ENCODE results near the gene ELN. TPM values are rescaled to one million over a fixed set of nuclear protein-coding genes. Genes with fewer than 3 reads are reported as not detected.

ELN gene
- total and polyA plus RNA-seq, 2 donors (not counting 3 experiments of a cell fraction or from before 2014, with no cell fraction given) = 1.7 to 2.6 TPM

DNA sequence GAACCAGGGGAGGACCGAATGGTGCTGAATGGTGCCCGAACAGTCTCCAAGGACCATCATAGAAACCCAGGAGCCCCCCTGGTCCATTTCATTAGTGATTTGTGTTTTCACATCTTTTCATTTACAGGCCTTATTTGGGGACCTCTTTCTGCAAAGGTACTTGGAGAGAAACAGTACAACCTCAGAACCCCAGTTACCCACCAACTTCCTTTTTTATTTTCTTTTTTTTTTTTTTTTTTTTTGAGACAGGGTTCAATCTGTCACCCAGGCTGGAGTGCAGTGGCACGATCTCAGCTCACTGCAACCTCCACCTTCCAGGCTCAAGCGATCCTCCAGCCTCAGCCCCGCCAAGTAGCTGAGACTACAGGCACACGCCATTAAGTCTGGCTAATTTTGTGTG is 13.0 kb upstream of the ELN start:
- Histone ChIP-seq H2AFZ (ENCODE audit: low read depth, low read length) (no peak overlapping the region), H3K27ac (ENCODE audit: insufficient read depth, low read depth, low read length) (no peak overlapping the region), H3K9ac (replicated peaks; ENCODE audit: extremely low read depth, insufficient read depth, low read length) (no peak overlapping the region), H3K4me3 (replicated peaks in 1 of 3; ENCODE audit: insufficient read depth in 1 of 3, low read depth in 1 of 3, low read length in 3 of 3) (no peak overlapping the region), H3K4me2 (ENCODE audit: insufficient read depth, low read length) (no peak overlapping the region), H3K9me1 (replicated peaks; ENCODE audit: control insufficient read depth, extremely low read depth, insufficient read depth, low read length) (no peaks in the 10 kb centered on the region), H3K9me3 (replicated peaks; ENCODE audit: control insufficient read depth, insufficient read depth, low read length) (no peaks in the 10 kb centered on the region), H3K36me3 (ENCODE audit: control insufficient read depth in 2 of 2, extremely low read depth in 1 of 2, insufficient read depth in 2 of 2, low read length in 2 of 2) (no peaks in the 10 kb centered on the region), H3K4me1 (ENCODE audit: control insufficient read depth, extremely low read depth, insufficient read depth, low read length) (no peaks in the 10 kb centered on the region), H4K20me1 (replicated peaks; ENCODE audit: control insufficient read depth, extremely low read depth, insufficient read depth, low read length) (no peaks in the 10 kb centered on the region), H3K27me3 (ENCODE audit: control insufficient read depth in 2 of 2, insufficient read depth in 2 of 2, low read length in 2 of 2) (no peaks in the 10 kb centered on the region), H3K79me2 (ENCODE audit: control insufficient read depth, insufficient read depth, low read length) (no peaks in the 10 kb centered on the region)
- DNase-seq (ENCODE audit: low read depth, low spot score) (no peak), FAIRE-seq (no peak)
- intact Hi-C loops (cut with micrococcal nuclease) (no loop called here), dilution Hi-C loops (cut with MboI; ENCODE audit: extremely low pct_ligation_motif_present, low sequenced_read_pairs) (no loop called here)
- CTCF ChIA-PET = interaction anchor here (1.0 to 1.9 kb wide), 4 partner anchors 9 to 29 kb away, joined by 3 to 12 read pairs (median 6); no protein-coding TSS in a partner anchor
- BruUV-seq (replicated peaks) = no TSS peak
- TF ChIP-seq, protein P1, sequence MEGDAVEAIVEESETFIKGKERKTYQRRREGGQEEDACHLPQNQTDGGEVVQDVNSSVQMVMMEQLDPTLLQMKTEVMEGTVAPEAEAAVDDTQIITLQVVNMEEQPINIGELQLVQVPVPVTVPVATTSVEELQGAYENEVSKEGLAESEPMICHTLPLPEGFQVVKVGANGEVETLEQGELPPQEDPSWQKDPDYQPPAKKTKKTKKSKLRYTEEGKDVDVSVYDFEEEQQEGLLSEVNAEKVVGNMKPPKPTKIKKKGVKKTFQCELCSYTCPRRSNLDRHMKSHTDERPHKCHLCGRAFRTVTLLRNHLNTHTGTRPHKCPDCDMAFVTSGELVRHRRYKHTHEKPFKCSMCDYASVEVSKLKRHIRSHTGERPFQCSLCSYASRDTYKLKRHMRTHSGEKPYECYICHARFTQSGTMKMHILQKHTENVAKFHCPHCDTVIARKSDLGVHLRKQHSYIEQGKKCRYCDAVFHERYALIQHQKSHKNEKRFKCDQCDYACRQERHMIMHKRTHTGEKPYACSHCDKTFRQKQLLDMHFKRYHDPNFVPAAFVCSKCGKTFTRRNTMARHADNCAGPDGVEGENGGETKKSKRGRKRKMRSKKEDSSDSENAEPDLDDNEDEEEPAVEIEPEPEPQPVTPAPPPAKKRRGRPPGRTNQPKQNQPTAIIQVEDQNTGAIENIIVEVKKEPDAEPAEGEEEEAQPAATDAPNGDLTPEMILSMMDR (IDR thresholded peaks at IDR 0.05; ENCODE audit: extremely low read depth in 1 of 2, insufficient read depth in 1 of 2, low read depth in 1 of 2, low read length in 2 of 2) = no peak
- POLR2A ChIA-PET = interaction anchor here (0.7 kb wide), 1 partner anchor 142 kb away, joined by 4 read pairs; no protein-coding TSS in a partner anchor

DNA sequence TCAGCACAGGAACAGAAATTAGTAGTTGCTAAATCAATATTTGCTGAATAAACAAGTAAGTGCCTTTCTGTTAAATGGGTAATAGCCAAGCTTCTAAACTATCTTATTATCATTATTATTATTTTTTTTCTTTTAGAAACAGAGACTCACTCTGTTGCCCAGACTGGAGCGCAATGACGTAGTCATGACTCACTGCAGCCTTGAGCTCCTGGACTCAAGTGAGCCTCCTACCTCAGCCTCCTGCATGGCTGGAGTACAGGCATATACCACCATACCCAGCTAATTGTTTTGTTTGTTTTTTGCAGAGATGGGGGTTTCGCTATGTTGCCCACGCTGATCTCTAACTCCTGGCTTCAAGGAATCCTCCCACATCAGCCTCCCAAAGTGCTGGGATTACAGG is 12.3 kb upstream of the ELN start:
- Histone ChIP-seq H3K36me3 (ENCODE audit: control insufficient read depth in 2 of 2, extremely low read depth in 1 of 2, insufficient read depth in 2 of 2, low read length in 2 of 2) (no peaks in the 10 kb centered on the region), H2AFZ (ENCODE audit: low read depth, low read length) (no peak overlapping the region), H3K27ac (ENCODE audit: insufficient read depth, low read depth, low read length) (no peak overlapping the region), H3K4me1 (ENCODE audit: control insufficient read depth, extremely low read depth, insufficient read depth, low read length) (no peaks in the 10 kb centered on the region), H3K4me3 (replicated peaks in 1 of 3; ENCODE audit: insufficient read depth in 1 of 3, low read depth in 1 of 3, low read length in 3 of 3) (no peak overlapping the region), H3K9me3 (replicated peaks; ENCODE audit: control insufficient read depth, insufficient read depth, low read length) (no peaks in the 10 kb centered on the region), H3K9me1 (replicated peaks; ENCODE audit: control insufficient read depth, extremely low read depth, insufficient read depth, low read length) (no peaks in the 10 kb centered on the region), H4K20me1 (replicated peaks; ENCODE audit: control insufficient read depth, extremely low read depth, insufficient read depth, low read length) (no peaks in the 10 kb centered on the region), H3K27me3 (ENCODE audit: control insufficient read depth in 2 of 2, insufficient read depth in 2 of 2, low read length in 2 of 2) (no peaks in the 10 kb centered on the region), H3K9ac (replicated peaks; ENCODE audit: extremely low read depth, insufficient read depth, low read length) (no peak overlapping the region), H3K4me2 (ENCODE audit: insufficient read depth, low read length) (no peak overlapping the region), H3K79me2 (ENCODE audit: control insufficient read depth, insufficient read depth, low read length) (no peaks in the 10 kb centered on the region)
- ChIA-PET POLR2A (interaction anchor here (0.7 kb wide), 1 partner anchor 143 kb away, joined by 4 read pairs; no protein-coding TSS in a partner anchor), CTCF (interaction anchor here (0.9 to 1.9 kb wide), 4 partner anchors 9 to 30 kb away, joined by 3 to 6 read pairs (median 6); no protein-coding TSS in a partner anchor)
- intact Hi-C loops (cut with micrococcal nuclease) = no loop called here
- dilution Hi-C loops (cut with MboI; ENCODE audit: extremely low pct_ligation_motif_present, low sequenced_read_pairs) = no loop called here
- BruUV-seq (replicated peaks) = no TSS peak
- TF ChIP-seq POLR2A (IDR thresholded peaks at IDR 0.05; ENCODE audit: low read depth, low read length) (no peak), EZH2 (IDR thresholded peaks at IDR 0.05; ENCODE audit: borderline replicate concordance, low read depth, low read length, severe bottlenecking) (no peak), JUN (IDR thresholded peaks at IDR 0.05; ENCODE audit: borderline replicate concordance, insufficient read depth, insufficient read length, low read depth) (no peak), FOS (IDR thresholded peaks at IDR 0.05; ENCODE audit: borderline replicate concordance, insufficient read depth, low read length) (no peak), MYC (IDR thresholded peaks at IDR 0.05; ENCODE audit: low read depth, low read length) (no peak), GATA2 (IDR thresholded peaks at IDR 0.05; ENCODE audit: insufficient read depth, insufficient read length, low read depth, low read length) (no peak), POLR2AphosphoS5 (IDR thresholded peaks at IDR 0.05; ENCODE audit: insufficient read depth, low read depth, low read length) (no peak)
- TF ChIP-seq, protein P2, sequence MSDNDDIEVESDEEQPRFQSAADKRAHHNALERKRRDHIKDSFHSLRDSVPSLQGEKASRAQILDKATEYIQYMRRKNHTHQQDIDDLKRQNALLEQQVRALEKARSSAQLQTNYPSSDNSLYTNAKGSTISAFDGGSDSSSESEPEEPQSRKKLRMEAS (IDR thresholded peaks at IDR 0.05; ENCODE audit: insufficient read depth, insufficient read length) = no peak
- TF ChIP-seq, protein P1 (IDR thresholded peaks at IDR 0.05; ENCODE audit: extremely low read depth in 1 of 2, insufficient read depth in 1 of 2, low read depth in 1 of 2, low read length in 2 of 2) = no peak
- peak; percentile 12 for FAIRE-seq
- DNase-seq (ENCODE audit: low read depth, low spot score) = no peak

Measured in endothelial cell of umbilical vein (primary cell).